HepG2 (cell line): ENCODE data around the gene EIF4A3. TPM values are rescaled to one million over a fixed set of nuclear protein-coding genes. Genes with fewer than 3 reads are reported as not detected.

ENCODE experiments used
- CHD4 ChIP-seq: fragments of 200-600 bp; sonication (generic); IDR thresholded peaks from 2 replicates; pipeline ENCODE4 v1.7.0; 2017; ENCODE audit warnings: mild to moderate bottlenecking, low read length, borderline replicate concordance
- ERF ChIP-seq: IDR thresholded peaks from 2 replicates; pipeline ENCODE4 v1.6.1; 2018; ENCODE audit warnings: missing biosample characterization, missing genetic modification reagents
- FOXJ3 ChIP-seq: sonication (generic); formaldehyde crosslinking; IDR thresholded peaks from 2 replicates; pipeline ENCODE4 v1.4.0; 2020; ENCODE audit warnings: missing genetic modification reagents, mild to moderate bottlenecking, borderline replicate concordance
- FOXP1 ChIP-seq, 2 experiments: fragments of 450-650 bp in 1 of 2; IDR thresholded peaks; 2 replicates each; pipeline ENCODE4 v1.6.1; 2017 to 2018; ENCODE audit warnings: antibody characterized with exemption in 1 of 2
- HINFP ChIP-seq: sonication (generic); formaldehyde crosslinking; IDR thresholded peaks from 2 replicates; pipeline ENCODE4 v1.4.0; 2020; ENCODE audit warnings: low read depth, mild to moderate bottlenecking, missing genetic modification reagents
- HNF4A ChIP-seq: sonication (generic); formaldehyde crosslinking; IDR thresholded peaks from 2 replicates; pipeline ENCODE4 v1.4.0; 2020; ENCODE audit warnings: missing genetic modification reagents
- KDM1A ChIP-seq: IDR thresholded peaks from 2 replicates; pipeline ENCODE4 v1.6.1; 2016; ENCODE audit warnings: missing compliant biosample characterization
- LCORL ChIP-seq, 2 experiments: fragments of 450-650 bp in 1 of 2; sonication (generic) in 1 of 2; formaldehyde crosslinking in 1 of 2; IDR thresholded peaks; 2 replicates each; pipeline versions ENCODE4 v1.5.0 to v1.6.1; 2017 to 2020; ENCODE audit warnings: antibody characterized with exemption in 1 of 2, missing genetic modification reagents in 1 of 2
- RAD21 ChIP-seq: fragments of 450-650 bp; formaldehyde crosslinking; IDR thresholded peaks from 2 replicates; pipeline ENCODE4 v1.5.0; 2020; ENCODE audit warnings: mild to moderate bottlenecking
- SP5 ChIP-seq: IDR thresholded peaks from 2 replicates; pipeline ENCODE4 v1.6.1; 2016; ENCODE audit warnings: low read depth, borderline replicate concordance
- TCF7 ChIP-seq: sonication (generic); IDR thresholded peaks from 2 replicates; pipeline ENCODE4 v1.6.1; 2016; ENCODE audit warnings: antibody characterized with exemption, low read depth
- YEATS2 ChIP-seq: sonication (generic); formaldehyde crosslinking; IDR thresholded peaks from 2 replicates; pipeline ENCODE4 v1.4.0; 2020; ENCODE audit warnings: missing genetic modification reagents, borderline replicate concordance
- ZKSCAN1 ChIP-seq: fragments of 150-350 bp; IDR thresholded peaks from 2 replicates; pipeline ENCODE4 v1.6.1; 2014; ENCODE audit warnings: low read length
- ZNF280B ChIP-seq: sonication (generic); formaldehyde crosslinking; IDR thresholded peaks from 2 replicates; pipeline ENCODE4 v1.5.0; 2020; ENCODE audit warnings: missing genetic modification reagents, mild to moderate bottlenecking, borderline replicate concordance
- ZNF34 ChIP-seq: sonication (generic); formaldehyde crosslinking; IDR thresholded peaks from 2 replicates; pipeline ENCODE4 v1.4.0; 2020; ENCODE audit warnings: mild to moderate bottlenecking, missing genetic modification reagents, borderline replicate concordance
- ZNF432 ChIP-seq: sonication (generic); formaldehyde crosslinking; IDR thresholded peaks from 2 replicates; pipeline ENCODE4 v1.5.0; 2020; ENCODE audit warnings: missing genetic modification reagents, mild to moderate bottlenecking, borderline replicate concordance
- ZNF468 ChIP-seq: sonication (generic); formaldehyde crosslinking; IDR thresholded peaks from 2 replicates; pipeline ENCODE4 v1.8.0; 2022; ENCODE audit warnings: mild to moderate bottlenecking, moderate library complexity, missing genetic modification reagents
- ZNF788 ChIP-seq: sonication (generic); formaldehyde crosslinking; IDR thresholded peaks from 2 replicates; pipeline ENCODE4 v1.5.0; 2020; ENCODE audit warnings: mild to moderate bottlenecking, missing genetic modification reagents, borderline replicate concordance
- polyA plus RNA-seq, 8 experiments: library from polyadenylated mRNA; depleted of rRNA in 3 of 8; stranded (reverse) in 7 of 8; unstranded in 1 of 8; fragments of >200 nt; fragmentation: Illumina TruSeq in 4 of 8; extraction: Trizol in 4 of 8; gene quantifications; 2 replicates each; pipeline versions ENCODE4 v1.2.1 to v1.2.3, GENCODE V29; 2011 to 2016; ENCODE audit warnings: low read depth in 4 of 8, missing spikeins in 1 of 8, mixed read lengths in 1 of 8; ENCODE audit not compliant: insufficient read depth in 1 of 8
- total RNA-seq, 5 experiments: library from RNA; depleted of rRNA; stranded (reverse); fragments of >200 nt; fragmentation: Illumina TruSeq; extraction: Trizol; gene quantifications; 2 replicates each; pipeline ENCODE4 v1.2.3, GENCODE V29; 2016; ENCODE audit warnings: low read depth in 1 of 5
- TF ChIP-seq, protein P1 (sequence below): sonication (generic); formaldehyde crosslinking; IDR thresholded peaks from 2 replicates; pipeline ENCODE4 v1.9.0; 2022; ENCODE audit warnings: missing genetic modification reagents, mild to moderate bottlenecking, borderline replicate concordance
- TF ChIP-seq, protein P2 (sequence below): IDR thresholded peaks from 2 replicates; pipeline ENCODE4 v1.6.1; 2016; ENCODE audit warnings: mild to moderate bottlenecking, missing biosample characterization, missing genetic modification reagents
- TF ChIP-seq, protein P3 (sequence below): sonication (generic); formaldehyde crosslinking; IDR thresholded peaks from 2 replicates; pipeline ENCODE4 v1.8.1; 2022; ENCODE audit warnings: mild to moderate bottlenecking, missing genetic modification reagents

Gene EIF4A3
- total and polyA plus RNA-seq, 2 of the 13 experiments (the other 11 are each of a cell fraction or from before 2014, with no cell fraction given): 145 to 187 TPM

- TF ChIP-seq, protein P1, sequence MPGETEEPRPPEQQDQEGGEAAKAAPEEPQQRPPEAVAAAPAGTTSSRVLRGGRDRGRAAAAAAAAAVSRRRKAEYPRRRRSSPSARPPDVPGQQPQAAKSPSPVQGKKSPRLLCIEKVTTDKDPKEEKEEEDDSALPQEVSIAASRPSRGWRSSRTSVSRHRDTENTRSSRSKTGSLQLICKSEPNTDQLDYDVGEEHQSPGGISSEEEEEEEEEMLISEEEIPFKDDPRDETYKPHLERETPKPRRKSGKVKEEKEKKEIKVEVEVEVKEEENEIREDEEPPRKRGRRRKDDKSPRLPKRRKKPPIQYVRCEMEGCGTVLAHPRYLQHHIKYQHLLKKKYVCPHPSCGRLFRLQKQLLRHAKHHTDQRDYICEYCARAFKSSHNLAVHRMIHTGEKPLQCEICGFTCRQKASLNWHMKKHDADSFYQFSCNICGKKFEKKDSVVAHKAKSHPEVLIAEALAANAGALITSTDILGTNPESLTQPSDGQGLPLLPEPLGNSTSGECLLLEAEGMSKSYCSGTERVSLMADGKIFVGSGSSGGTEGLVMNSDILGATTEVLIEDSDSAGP (CRISPR knock-in tag): peak; percentile 66; the same call in 1 of the 2 replicates
- TF ChIP-seq ERF (0 out of 2 replicates have a peak, but pooled peaks have one; percentile 19), ZNF280B (CRISPR knock-in tag) (0 out of 2 replicates have a peak, but pooled peaks have one; percentile 13), FOXP1 (IDR thresholded peaks at IDR 0.05) (no peak), FOXP1 (CRISPR knock-in tag; IDR thresholded peaks at IDR 0.05) (0 out of 2 replicates have a peak, but pooled peaks have one; percentile 13), ZNF468 (CRISPR knock-in tag) (no peak), HNF4A (CRISPR knock-in tag) (peak; percentile 82), ZKSCAN1 (peak; percentile 100), KDM1A (CRISPR knock-in tag) (0 out of 2 replicates have a peak, but pooled peaks have one; percentile 43), ZNF34 (CRISPR knock-in tag) (no peak), CHD4 (0 out of 2 replicates have a peak, but pooled peaks have one; percentile 54), RAD21 (CRISPR knock-in tag) (peak; percentile 90), TCF7 (no peak), FOXJ3 (0 out of 2 replicates have a peak, but pooled peaks have one; percentile 52), ZNF788 (CRISPR knock-in tag) (0 out of 2 replicates have a peak, but pooled peaks have one; percentile 30), YEATS2 (peak; percentile 31; the same call in 1 of the 2 replicates), LCORL (IDR thresholded peaks at IDR 0.05) (no peak), LCORL (CRISPR knock-in tag; IDR thresholded peaks at IDR 0.05) (0 out of 2 replicates have a peak, but pooled peaks have one; percentile 44), HINFP (CRISPR knock-in tag) (peak; percentile 59; the same call in 1 of the 2 replicates), ZNF432 (CRISPR knock-in tag) (no peak), SP5 (peak; percentile 74)
- TF ChIP-seq, protein P2, sequence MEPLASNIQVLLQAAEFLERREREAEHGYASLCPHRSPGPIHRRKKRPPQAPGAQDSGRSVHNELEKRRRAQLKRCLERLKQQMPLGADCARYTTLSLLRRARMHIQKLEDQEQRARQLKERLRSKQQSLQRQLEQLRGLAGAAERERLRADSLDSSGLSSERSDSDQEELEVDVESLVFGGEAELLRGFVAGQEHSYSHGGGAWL (CRISPR knock-in tag): no peak
- TF ChIP-seq, protein P3, sequence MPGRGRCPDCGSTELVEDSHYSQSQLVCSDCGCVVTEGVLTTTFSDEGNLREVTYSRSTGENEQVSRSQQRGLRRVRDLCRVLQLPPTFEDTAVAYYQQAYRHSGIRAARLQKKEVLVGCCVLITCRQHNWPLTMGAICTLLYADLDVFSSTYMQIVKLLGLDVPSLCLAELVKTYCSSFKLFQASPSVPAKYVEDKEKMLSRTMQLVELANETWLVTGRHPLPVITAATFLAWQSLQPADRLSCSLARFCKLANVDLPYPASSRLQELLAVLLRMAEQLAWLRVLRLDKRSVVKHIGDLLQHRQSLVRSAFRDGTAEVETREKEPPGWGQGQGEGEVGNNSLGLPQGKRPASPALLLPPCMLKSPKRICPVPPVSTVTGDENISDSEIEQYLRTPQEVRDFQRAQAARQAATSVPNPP (CRISPR knock-in tag): peak; percentile 19; the same call in 1 of the 2 replicates
These were observed 49.0 kb upstream of the EIF4A3 start (continued) for GRCh38 chr17:80195671-80196529.
